ENCODE measurements around the gene CCDC110. TPM values are rescaled to one million over a fixed set of nuclear protein-coding genes. Genes with fewer than 3 reads are reported as not detected.

CCDC110 gene
- total and polyA plus RNA-seq, 2 of the 4 experiments (the other 2 are of a cell fraction) = 0.46 to 0.90 TPM

- no peak overlapping the region for H3K9ac ChIP-seq (ENCODE audit: low read depth, low read length)
- no peak overlapping the region for H2BK5ac ChIP-seq (ENCODE audit: low read depth, low read length, poor library complexity, severe bottlenecking)
- dilution Hi-C loops (cut with HindIII; ENCODE audit: low sequenced_read_pairs, unreplicated experiment) = no loop called here
- in situ Hi-C loops (cut with MboI; ENCODE audit: low sequenced_read_pairs) = no loop called here
- no peak overlapping the region for H4K5ac ChIP-seq (ENCODE audit: low read depth, low read length)
- peak overlapping the region; percentile 21; the same call in 1 of the 2 replicates for H3K4ac ChIP-seq (ENCODE audit: low read depth, low read length)
- DNase-seq (no peak), ATAC-seq (ENCODE audit: low read depth) (no peak)
- peak overlapping the region; percentile 12; the same call in 1 of the 2 replicates for H2BK120ac ChIP-seq (ENCODE audit: low read depth, low read length)
- H3K4me1 ChIP-seq (ENCODE audit: control insufficient read depth, insufficient read depth, low read length) = peaks cover 15% of the 10 kb centered on the region
- peak overlapping the region; percentile 5 for H2AFZ ChIP-seq (replicated peaks; ENCODE audit: low read length, poor library complexity)
- no peak overlapping the region for H3K4me3 ChIP-seq (ENCODE audit: insufficient read depth, low read depth, low read length)
- intact Hi-C loops (cut with micrococcal nuclease) = no loop called here
- H2AK9ac ChIP-seq (replicated peaks; ENCODE audit: low read depth, low read length, poor library complexity) = no peak overlapping the region
- peak overlapping the region; percentile 57; the same call in 1 of the 2 replicates for H2BK20ac ChIP-seq (ENCODE audit: low read depth, low read length)
- no peak for TF ChIP-seq MXI1 (IDR thresholded peaks at IDR 0.05; ENCODE audit: borderline replicate concordance, low read depth, low read length)
- TF ChIP-seq RCOR1 (IDR thresholded peaks at IDR 0.05; ENCODE audit: insufficient replicate concordance, low read length) = no peak
- TF ChIP-seq CEBPB (IDR thresholded peaks at IDR 0.05; ENCODE audit: low read depth, low read length) = no peak
- TF ChIP-seq CTCF (conservative IDR thresholded peaks at IDR 0.05; ENCODE audit: low read depth, low read length) = no peak
- TF ChIP-seq SMC3 (IDR thresholded peaks at IDR 0.05; ENCODE audit: low read depth, low read length) = no peak
- no peak for TF ChIP-seq MAFK (IDR thresholded peaks at IDR 0.05; ENCODE audit: low read depth, low read length)
- no peak for TF ChIP-seq USF2 (IDR thresholded peaks at IDR 0.05; ENCODE audit: low read depth, low read length)
- TF ChIP-seq, protein P1, sequence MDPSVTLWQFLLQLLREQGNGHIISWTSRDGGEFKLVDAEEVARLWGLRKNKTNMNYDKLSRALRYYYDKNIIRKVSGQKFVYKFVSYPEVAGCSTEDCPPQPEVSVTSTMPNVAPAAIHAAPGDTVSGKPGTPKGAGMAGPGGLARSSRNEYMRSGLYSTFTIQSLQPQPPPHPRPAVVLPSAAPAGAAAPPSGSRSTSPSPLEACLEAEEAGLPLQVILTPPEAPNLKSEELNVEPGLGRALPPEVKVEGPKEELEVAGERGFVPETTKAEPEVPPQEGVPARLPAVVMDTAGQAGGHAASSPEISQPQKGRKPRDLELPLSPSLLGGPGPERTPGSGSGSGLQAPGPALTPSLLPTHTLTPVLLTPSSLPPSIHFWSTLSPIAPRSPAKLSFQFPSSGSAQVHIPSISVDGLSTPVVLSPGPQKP (IDR thresholded peaks at IDR 0.05; ENCODE audit: borderline replicate concordance, low read depth, low read length) = no peak
- no peak for TF ChIP-seq FOS (IDR thresholded peaks at IDR 0.05; ENCODE audit: low read depth, low read length)
- TF ChIP-seq RAD21 (IDR thresholded peaks at IDR 0.05; ENCODE audit: low read length) = no peak
- TF ChIP-seq MAZ (IDR thresholded peaks at IDR 0.05; ENCODE audit: borderline replicate concordance, low read depth, low read length) = no peak
- TF ChIP-seq CHD1 (IDR thresholded peaks at IDR 0.05; ENCODE audit: low read depth, low read length) = no peak
- no peak for TF ChIP-seq BHLHE40 (IDR thresholded peaks at IDR 0.05; ENCODE audit: low read depth, low read length)
- no peak for TF ChIP-seq NFE2L2 (IDR thresholded peaks at IDR 0.05; ENCODE audit: low read depth, low read length)
- no peak for TF ChIP-seq RFX5 (IDR thresholded peaks at IDR 0.05; ENCODE audit: low read depth, low read length)
- no peak for TF ChIP-seq POLR2A (IDR thresholded peaks at IDR 0.05; ENCODE audit: low read depth, low read length)
- H3K36me3 ChIP-seq (ENCODE audit: control insufficient read depth, insufficient read depth, low read length) = peaks cover 2% of the 10 kb centered on the region; the same call in 1 of the 2 replicates
- H4K8ac ChIP-seq (ENCODE audit: low read depth in 2 of 2, low read length in 2 of 2) = peak overlapping the region in 1 of 2 experiments; percentile 49; a peak in 1 of 4 replicates
- H3K9me3 ChIP-seq (ENCODE audit: control insufficient read depth, insufficient read depth, low read length) = no peaks in the 10 kb centered on the region
- H2AK5ac ChIP-seq (ENCODE audit: low read depth, low read length) = peak overlapping the region; percentile 15; the same call in 1 of the 2 replicates
- H2BK15ac ChIP-seq (ENCODE audit: low read depth, low read length) = peak overlapping the region; percentile 15; the same call in 1 of the 3 replicates
- H3K9me1 ChIP-seq (ENCODE audit: insufficient read depth, low read length) = no peaks in the 10 kb centered on the region
- WGBS, 2 experiments (ENCODE audit: extremely low coverage in 2 of 2, insufficient read length in 1 of 2) = 100% methylated on average over 5 of the region's 17 CpGs; no CpG with 5 or more reads in 1 of the 2 experiments
- no peak overlapping the region for H3K18ac ChIP-seq (ENCODE audit: low read depth, low read length)
- POLR2A ChIA-PET (ENCODE audit: unreplicated experiment) = no interaction called here
- H3K27me3 ChIP-seq (ENCODE audit: control insufficient read depth, insufficient read depth, low read length) = no peaks in the 10 kb centered on the region
- no peaks in the 10 kb centered on the region for H4K20me1 ChIP-seq (ENCODE audit: insufficient read depth, low read length)
- H3K79me1 ChIP-seq (ENCODE audit: low read depth in 1 of 2, low read length in 2 of 2) = no peaks in the 10 kb centered on the region
- H3K56ac ChIP-seq (ENCODE audit: extremely low read depth, insufficient read depth, low read length) = no peak overlapping the region
- CTCF ChIA-PET = interaction anchor here (0.6 to 1.2 kb wide), 2 partner anchors 10 to 17 kb away, joined by 3 to 4 read pairs; no protein-coding TSS in a partner anchor
- H4K91ac ChIP-seq (ENCODE audit: insufficient read depth, low read depth, low read length) = no peak overlapping the region
- no peak overlapping the region for H3K4me2 ChIP-seq (ENCODE audit: low read depth, low read length)
- BruUV-seq (replicated peaks) = no TSS peak
- H3K27ac ChIP-seq (ENCODE audit: insufficient read depth, low read length) = no peak overlapping the region
- H3K14ac ChIP-seq (replicated peaks; ENCODE audit: low read depth, low read length) = no peak overlapping the region
- H3K23ac ChIP-seq (ENCODE audit: low read depth, low read length) = no peak overlapping the region
These were observed 42.7 kb upstream of the CCDC110 start for GRCh38 chr4:185514182-185514697.
